Activated CD4-positive, CD25-positive, alpha-beta regulatory T cell treated with anti-CD3 and anti-CD28 coated beads, Interleukin-2, amount 50 U/mL, for 72 hours (primary cell): ENCODE results near the gene MIEN1.
"Not testable (repeated sequence)": the region's sequence is repeated elsewhere in the genome, so short reads cannot be mapped to it uniquely, and the experiment has no call there.

Experiments
- DNase-seq: peaks from one replicate; pipeline ENCODE4 v3.0.0; 2021

Gene MIEN1

GRCh38 chr17:39755554-39756379 is 25.4 kb upstream of the MIEN1 start:
- DNase-seq, result peak; percentile 53

- DNase-seq, result no peak
Measured at GRCh38 chr17:39754958-39755553, 24.7 kb upstream of the MIEN1 start.

GRCh38 chr17:39754161-39754957 is 24.0 kb upstream of the MIEN1 start:
- DNase-seq, result peak; percentile 97

GRCh38 chr17:39753514-39754160 is 23.3 kb upstream of the MIEN1 start:
- DNase-seq, result peak; percentile 75

GRCh38 chr17:39752241-39752881 is 22.0 kb upstream of the MIEN1 start:
- DNase-seq, result peak; percentile 17

- peak; percentile 31 for DNase-seq
Measured at GRCh38 chr17:39751637-39752036, 21.3 kb upstream of the MIEN1 start.

- DNase-seq, result no peak
Measured at GRCh38 chr17:39751016-39751543, 20.7 kb upstream of the MIEN1 start.

GRCh38 chr17:39750131-39751015 is 20.0 kb upstream of the MIEN1 start:
- DNase-seq, result no peak

GRCh38 chr17:39748444-39749034 is 18.2 kb upstream of the MIEN1 start:
- DNase-seq, result not testable (repeated sequence)

- no peak for DNase-seq
Measured at GRCh38 chr17:39747745-39748144, 17.4 kb upstream of the MIEN1 start.

GRCh38 chr17:39746145-39746461 is 15.8 kb upstream of the MIEN1 start:
- DNase-seq, result no peak

- no peak for DNase-seq
Measured at GRCh38 chr17:39745335-39746144, 15.2 kb upstream of the MIEN1 start.

- DNase-seq, result no peak
Measured at GRCh38 chr17:39744836-39745215, 14.5 kb upstream of the MIEN1 start.

- DNase-seq, result no peak
Measured at GRCh38 chr17:39744075-39744835, 13.9 kb upstream of the MIEN1 start.

GRCh38 chr17:39742856-39743436 is 12.6 kb upstream of the MIEN1 start:
- no peak for DNase-seq

GRCh38 chr17:39742126-39742855 is 12.0 kb upstream of the MIEN1 start:
- DNase-seq, result no peak

- DNase-seq, result no peak
Measured at GRCh38 chr17:39740357-39741111, 10.2 kb upstream of the MIEN1 start.
